B cell (primary cell): ENCODE measurements around the gene MGAT1. TPM values are rescaled to one million over a fixed set of nuclear protein-coding genes. Genes with fewer than 3 reads are reported as not detected.

Source experiments
- ATAC-seq: fragments of 200-7000 bp; cut with Tn5 transposase; one replicate; pipeline ENCODE4 v1.10.0; 2021; ENCODE audit warnings: low read depth, mild to moderate bottlenecking, moderate number of reproducible peaks, moderate library complexity
- CTCF ChIA-PET: fragments of 350-600 bp; sonication (Branson Sonifier 250); formaldehyde crosslinking; loops from one replicate; lab custom pipeline; 2021; ENCODE audit warnings: antibody characterized with exemption, inconsistent platforms; lab: Charles Lee
- POLR2A ChIA-PET: fragments of 350-600 bp; sonication (Branson Sonifier 250); formaldehyde crosslinking; loops from one replicate; lab custom pipeline; 2021; ENCODE audit warnings: antibody characterized with exemption; lab: Charles Lee
- DNase-seq: peaks from one replicate; pipeline ENCODE4 v3.0.0; 2013
- H2AFZ ChIP-seq: 2 replicates; pipeline ENCODE4 v1.6.1; 2012; ENCODE audit warnings: mild to moderate bottlenecking, low read depth, low read length; ENCODE audit not compliant: insufficient read depth, poor library complexity, severe bottlenecking
- H3K27ac ChIP-seq, 2 donors: 1 replicate in 1 of 2; 2 replicates in 1 of 2; pipeline ENCODE4 v1.5.1; 2012 to 2013; ENCODE audit warnings: low read length in 2 of 2, mild to moderate bottlenecking in 2 of 2, moderate library complexity in 1 of 2
- H3K27me3 ChIP-seq, 4 experiments: fragments of 200-600 bp in 1 of 4; sonication (generic) in 1 of 4; replicated peaks in 1 of 4; 1 replicate in 2 of 4; 2 replicates in 2 of 4; pipeline versions ENCODE4 v1.6.1 to v1.7.0; 2013 to 2016; ENCODE audit warnings: low read length in 3 of 4, mild to moderate bottlenecking in 2 of 4, mixed read lengths in 1 of 4, moderate library complexity in 1 of 4; ENCODE audit not compliant: insufficient read depth in 4 of 4, control insufficient read depth in 3 of 4; ENCODE audit errors: control extremely low read depth in 1 of 4
- H3K36me3 ChIP-seq, 2 experiments: replicated peaks in 1 of 2; 1 replicate in 1 of 2; 2 replicates in 1 of 2; pipeline versions ENCODE4 v1.6.1 to v1.7.1; 2013; ENCODE audit warnings: low read length in 1 of 2; ENCODE audit not compliant: insufficient read depth in 2 of 2, control insufficient read depth in 1 of 2; ENCODE audit errors: control extremely low read depth in 1 of 2, extremely low read depth in 1 of 2
- H3K4me1 ChIP-seq, 2 donors: fragments of 200-600 bp in 1 of 2; sonication (generic) in 1 of 2; 1 replicate in 1 of 2; 2 replicates in 1 of 2; pipeline versions ENCODE4 v1.5.1 to v1.6.1; 2013 to 2017; ENCODE audit warnings: low read length in 2 of 2; ENCODE audit not compliant: control insufficient read depth in 2 of 2, insufficient read depth in 2 of 2
- H3K4me2 ChIP-seq: replicated peaks from 2 replicates; pipeline ENCODE3; 2012; ENCODE audit warnings: mild to moderate bottlenecking, low read depth, low read length; ENCODE audit not compliant: poor library complexity, severe bottlenecking
- H3K4me3 ChIP-seq, 5 experiments: fragments of 200-600 bp in 1 of 5; sonication (generic) in 1 of 5; 1 replicate in 3 of 5; 2 replicates in 2 of 5; pipeline versions ENCODE4 v1.5.1 to v1.7.0; 2011 to 2016; ENCODE audit warnings: low read length in 4 of 5, mild to moderate bottlenecking in 4 of 5, low read depth in 2 of 5, control low read depth in 1 of 5, moderate library complexity in 1 of 5; ENCODE audit not compliant: insufficient read depth in 1 of 5; ENCODE audit errors: control extremely low read depth in 1 of 5, extremely low read depth in 1 of 5
- H3K79me2 ChIP-seq: fragments of 200-600 bp; sonication (generic); one replicate; pipeline ENCODE4 v1.6.0; 2016; ENCODE audit warnings: low read length; ENCODE audit not compliant: control insufficient read depth, insufficient read depth
- H3K9ac ChIP-seq: fragments of 200-600 bp; sonication (generic); 2 replicates; pipeline ENCODE4 v1.6.1; 2017; ENCODE audit warnings: mild to moderate bottlenecking, low read length, moderate library complexity
- H3K9me3 ChIP-seq, 3 donors: one replicate each; pipeline versions ENCODE4 v1.6.1 to v1.7.1; 2013; ENCODE audit warnings: low read length in 2 of 3; ENCODE audit not compliant: control insufficient read depth in 2 of 3, insufficient read depth in 1 of 3; ENCODE audit errors: control extremely low read depth in 1 of 3
- H4K20me1 ChIP-seq: 2 replicates; pipeline ENCODE4 v1.6.0; 2012; ENCODE audit warnings: mild to moderate bottlenecking, low read length; ENCODE audit not compliant: insufficient read depth, control insufficient read depth, poor library complexity, severe bottlenecking
- H3K27ac Mint-ChIP-seq: one replicate; pipeline ENCODE4 v1.8.0; 2021; ENCODE audit warnings: mixed read lengths
- H3K27me3 Mint-ChIP-seq: one replicate; pipeline ENCODE4 v1.8.0; 2021; ENCODE audit warnings: mixed read lengths
- H3K4me1 Mint-ChIP-seq: one replicate; pipeline ENCODE4 v1.8.0; 2021; ENCODE audit warnings: mixed read lengths
- H3K4me3 Mint-ChIP-seq: one replicate; pipeline ENCODE4 v1.8.0; 2021; ENCODE audit warnings: mixed read lengths
- H3K9me3 Mint-ChIP-seq: one replicate; pipeline ENCODE4 v1.8.0; 2022; ENCODE audit warnings: mixed read lengths; ENCODE audit not compliant: insufficient read depth
- EZH2 ChIP-seq: IDR thresholded peaks from 2 replicates; pipeline ENCODE4 v1.6.1; 2012; ENCODE audit warnings: borderline replicate concordance, low read depth, mild to moderate bottlenecking, moderate library complexity, low read length; ENCODE audit not compliant: insufficient read depth, poor library complexity, severe bottlenecking
- WGBS: methylation state at CpG from one replicate; pipeline ENCODE4 v1.1.5; 2013; ENCODE audit warnings: missing lambda C conversion rate; ENCODE audit not compliant: insufficient coverage; 5-methylcytosine and 5-hydroxymethylcytosine counted together
- intact Hi-C: fragments of 100-400 bp; cut with micrococcal nuclease; formaldehyde crosslinking; loops from one replicate; pipeline ENCODE4 v1.10.0; 2022
- polyA plus RNA-seq: library from polyadenylated mRNA; depleted of rRNA; stranded (reverse); fragments of >200 nt; gene quantifications from 2 replicates; pipeline ENCODE4 v1.2.3, GENCODE V29; 2012
- total RNA-seq, 2 donors: library from RNA; stranded (reverse); fragments of 120-200 nt in 1 of 2; gene quantifications; 1 replicate in 1 of 2; 2 replicates in 1 of 2; pipeline versions ENCODE4 v1.2.3 to v1.2.4, GENCODE V29; 2013 to 2022
- TF ChIP-seq, protein P1 (sequence below): fragments of 200-600 bp; IDR thresholded peaks from one replicate; pipeline ENCODE4 v1.8.0; 2022; ENCODE audit warnings: antibody characterized with exemption, mild to moderate bottlenecking

MGAT1 gene
- total and polyA plus RNA-seq, 2 donors (not counting 1 experiment from before 2014, with no cell fraction given): 81.2 to 140 TPM

DNA sequence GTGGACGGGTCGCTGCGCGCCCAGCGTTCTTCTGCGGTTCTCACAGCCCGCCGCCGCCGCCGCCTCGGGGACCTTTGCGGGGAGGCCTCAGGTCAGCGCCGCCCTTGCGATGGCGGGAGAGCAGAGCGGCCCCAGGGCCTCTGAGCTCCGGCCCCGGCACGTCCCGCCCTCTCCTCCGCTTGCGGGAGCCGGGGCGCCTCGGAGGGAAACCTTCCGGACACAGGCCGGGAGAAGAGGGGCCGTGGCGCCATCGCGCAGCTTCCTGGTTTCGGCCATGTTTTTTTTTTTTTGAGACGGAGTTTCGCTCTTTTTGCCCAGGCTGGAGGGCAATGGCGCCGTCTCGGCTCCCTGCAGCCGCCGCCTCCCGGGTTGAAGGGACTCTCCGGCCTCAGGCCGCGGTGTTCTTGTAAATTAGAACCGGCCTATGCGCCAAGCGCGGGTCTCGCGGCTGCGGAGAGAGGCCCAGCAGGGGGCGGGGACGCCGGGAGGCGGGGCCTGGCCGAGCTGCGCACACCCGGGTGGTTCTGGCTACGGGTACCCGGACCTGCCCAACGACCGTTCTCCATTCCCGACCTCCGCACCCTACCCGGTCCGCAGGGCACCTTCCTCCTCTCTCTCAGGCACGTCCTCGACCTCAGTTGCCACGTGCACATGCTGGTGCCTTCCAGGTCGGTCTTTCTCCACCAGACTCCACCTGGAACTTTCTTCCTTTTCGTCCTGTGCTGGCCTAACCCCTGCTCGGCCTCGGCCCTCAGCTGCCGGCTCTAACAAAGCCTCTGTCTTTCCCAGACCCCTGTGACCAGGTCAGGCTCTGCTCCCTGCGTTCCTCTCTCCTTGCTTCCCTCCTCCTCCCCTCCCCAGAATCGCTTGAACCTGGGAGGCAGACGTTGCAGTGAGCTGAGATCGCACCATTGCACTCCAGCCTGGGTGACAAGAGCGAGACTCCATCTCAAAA is 28.8 kb upstream of the MGAT1 start:
- H3K27me3 Mint-ChIP-seq: no peaks in the 10 kb centered on the region
- no peaks in the 10 kb centered on the region for H3K9me3 Mint-ChIP-seq
- Histone ChIP-seq H3K27me3 (no peaks in the 10 kb centered on the region), H3K4me2 (peak overlapping the region; percentile 80), H3K79me2 (peaks cover 64% of the 10 kb centered on the region), H3K27ac (peak overlapping the region; percentile 93 to 96), H3K36me3 (peaks cover 0 to 31% of the 10 kb centered on the region in 2 experiments), H3K9ac (peak overlapping the region; percentile 98), H3K9me3 (peaks cover 0 to 6% (median 0%) of the 10 kb centered on the region in 3 donors), H4K20me1 (peaks cover 14% of the 10 kb centered on the region), H3K4me3 (peak overlapping the region; percentile 73 to 93 (median 77)), H2AFZ (peak overlapping the region; percentile 93), H3K4me1 (peaks cover 35 to 52% of the 10 kb centered on the region in 2 donors)
- TF ChIP-seq, protein P1, sequence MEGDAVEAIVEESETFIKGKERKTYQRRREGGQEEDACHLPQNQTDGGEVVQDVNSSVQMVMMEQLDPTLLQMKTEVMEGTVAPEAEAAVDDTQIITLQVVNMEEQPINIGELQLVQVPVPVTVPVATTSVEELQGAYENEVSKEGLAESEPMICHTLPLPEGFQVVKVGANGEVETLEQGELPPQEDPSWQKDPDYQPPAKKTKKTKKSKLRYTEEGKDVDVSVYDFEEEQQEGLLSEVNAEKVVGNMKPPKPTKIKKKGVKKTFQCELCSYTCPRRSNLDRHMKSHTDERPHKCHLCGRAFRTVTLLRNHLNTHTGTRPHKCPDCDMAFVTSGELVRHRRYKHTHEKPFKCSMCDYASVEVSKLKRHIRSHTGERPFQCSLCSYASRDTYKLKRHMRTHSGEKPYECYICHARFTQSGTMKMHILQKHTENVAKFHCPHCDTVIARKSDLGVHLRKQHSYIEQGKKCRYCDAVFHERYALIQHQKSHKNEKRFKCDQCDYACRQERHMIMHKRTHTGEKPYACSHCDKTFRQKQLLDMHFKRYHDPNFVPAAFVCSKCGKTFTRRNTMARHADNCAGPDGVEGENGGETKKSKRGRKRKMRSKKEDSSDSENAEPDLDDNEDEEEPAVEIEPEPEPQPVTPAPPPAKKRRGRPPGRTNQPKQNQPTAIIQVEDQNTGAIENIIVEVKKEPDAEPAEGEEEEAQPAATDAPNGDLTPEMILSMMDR: no peak
- no peak for TF ChIP-seq EZH2
- peak overlapping the region; percentile 98 for H3K4me3 Mint-ChIP-seq
- ATAC-seq (peak; percentile 83), DNase-seq (peak; percentile 87)
- peaks cover 49% of the 10 kb centered on the region for H3K4me1 Mint-ChIP-seq
- H3K27ac Mint-ChIP-seq: peak overlapping the region; percentile 98
- intact Hi-C loops: loop anchor here (1.0 to 5.0 kb wide), 4 partner anchors 21 to 39 kb away; partner anchors contain the start of gene MGAT1
- ChIA-PET POLR2A (interaction anchor here (0.6 to 5.5 kb wide), 17 partner anchors 10 to 1302 kb away, joined by 3 to 79 read pairs (median 4); partner anchors contain the start of genes MGAT1, TRIM52 and ZFP62), CTCF (interaction anchor here (0.7 to 4.7 kb wide), 16 partner anchors 10 to 46 kb away, joined by 3 to 47 read pairs (median 7); partner anchors contain the start of genes MGAT1 and ZFP62)
- 1% methylated on average over 80 of the region's 80 CpGs for WGBS
